ENCODE results near the gene CDC40. TPM values are rescaled to one million over a fixed set of nuclear protein-coding genes. Genes with fewer than 3 reads are reported as not detected.
A peak's percentile ranks its signal among the peaks of the same experiment; 100 is the strongest.

The CDC40 gene
- total RNA-seq, 1 donor from 2014 or later: 37.3 TPM

DNA sequence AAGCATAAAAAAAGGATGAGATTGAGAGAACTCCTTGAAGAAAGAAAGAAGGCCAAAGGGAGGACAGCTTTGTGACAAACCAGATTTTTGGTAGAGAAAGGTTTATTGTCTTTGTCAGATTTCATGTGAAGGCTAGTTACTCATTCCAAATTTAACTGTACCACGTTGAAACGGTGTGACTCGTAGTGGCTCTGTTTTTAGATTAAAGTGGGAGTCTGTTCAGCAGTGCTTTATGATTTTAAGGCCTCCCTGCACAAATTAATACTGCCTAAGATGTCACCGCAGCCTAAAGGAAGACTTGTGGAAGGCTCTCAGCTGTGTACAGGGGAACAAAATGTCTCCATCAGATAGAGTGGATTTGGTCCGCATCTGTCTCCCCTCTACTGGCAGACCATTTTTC is 35.9 kb downstream of the CDC40 start:
- ChIA-PET CTCF (interaction anchor here (3.3 kb wide), 1 partner anchor 37 kb away, joined by 11 read pairs; the partner anchor contains the start of gene WASF1), POLR2A (interaction anchor here (0.7 kb wide), 1 partner anchor 32 kb away, joined by 3 read pairs; no protein-coding TSS in a partner anchor)
- intact Hi-C loops (cut with micrococcal nuclease): no loop called here
- H3K4me3 Mint-ChIP-seq: no peak overlapping the region
- DNase-seq (no peak), ATAC-seq (ENCODE audit: low read depth) (no peak)
- no peaks in the 10 kb centered on the region for H3K9me3 Mint-ChIP-seq
- no peaks in the 10 kb centered on the region for H3K27me3 Mint-ChIP-seq
- peaks cover 80% of the 10 kb centered on the region for H3K36me3 Mint-ChIP-seq (ENCODE audit: low read depth)
- TF ChIP-seq, protein P1, sequence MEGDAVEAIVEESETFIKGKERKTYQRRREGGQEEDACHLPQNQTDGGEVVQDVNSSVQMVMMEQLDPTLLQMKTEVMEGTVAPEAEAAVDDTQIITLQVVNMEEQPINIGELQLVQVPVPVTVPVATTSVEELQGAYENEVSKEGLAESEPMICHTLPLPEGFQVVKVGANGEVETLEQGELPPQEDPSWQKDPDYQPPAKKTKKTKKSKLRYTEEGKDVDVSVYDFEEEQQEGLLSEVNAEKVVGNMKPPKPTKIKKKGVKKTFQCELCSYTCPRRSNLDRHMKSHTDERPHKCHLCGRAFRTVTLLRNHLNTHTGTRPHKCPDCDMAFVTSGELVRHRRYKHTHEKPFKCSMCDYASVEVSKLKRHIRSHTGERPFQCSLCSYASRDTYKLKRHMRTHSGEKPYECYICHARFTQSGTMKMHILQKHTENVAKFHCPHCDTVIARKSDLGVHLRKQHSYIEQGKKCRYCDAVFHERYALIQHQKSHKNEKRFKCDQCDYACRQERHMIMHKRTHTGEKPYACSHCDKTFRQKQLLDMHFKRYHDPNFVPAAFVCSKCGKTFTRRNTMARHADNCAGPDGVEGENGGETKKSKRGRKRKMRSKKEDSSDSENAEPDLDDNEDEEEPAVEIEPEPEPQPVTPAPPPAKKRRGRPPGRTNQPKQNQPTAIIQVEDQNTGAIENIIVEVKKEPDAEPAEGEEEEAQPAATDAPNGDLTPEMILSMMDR (IDR thresholded peaks at IDR 0.05): no peak
- peaks cover 22% of the 10 kb centered on the region for H3K4me1 Mint-ChIP-seq
- H3K27ac Mint-ChIP-seq: peak overlapping the region; percentile 38

DNA sequence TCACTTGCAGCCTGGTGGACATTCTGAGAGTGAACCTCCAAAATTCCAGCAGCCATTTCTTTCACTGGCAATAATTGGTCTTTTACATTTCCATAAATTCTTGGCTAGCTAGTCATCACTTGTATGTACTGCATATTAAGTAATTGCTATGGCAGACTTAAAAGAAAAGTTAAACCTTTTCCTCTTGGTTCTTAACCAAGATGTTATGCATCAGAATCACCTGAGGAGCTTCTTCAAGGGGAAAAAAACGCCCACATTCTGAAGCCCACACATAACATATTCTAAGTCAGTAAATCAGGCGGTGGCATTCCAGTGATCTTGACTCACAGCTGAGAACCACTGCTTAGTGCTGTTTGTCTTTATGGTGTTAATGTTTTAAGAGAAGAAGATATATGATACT is 37.0 kb downstream of the CDC40 start:
- peaks cover 81% of the 10 kb centered on the region for H3K36me3 Mint-ChIP-seq (ENCODE audit: low read depth)
- no peak overlapping the region for H3K4me3 Mint-ChIP-seq
- DNase-seq (no peak), ATAC-seq (ENCODE audit: low read depth) (no peak)
- POLR2A ChIA-PET: no interaction called here
- intact Hi-C loops (cut with micrococcal nuclease): no loop called here
- no peaks in the 10 kb centered on the region for H3K9me3 Mint-ChIP-seq
- no peaks in the 10 kb centered on the region for H3K27me3 Mint-ChIP-seq
- CTCF ChIA-PET: no interaction called here
- no peak overlapping the region for H3K27ac Mint-ChIP-seq
- peaks cover 18% of the 10 kb centered on the region for H3K4me1 Mint-ChIP-seq
- TF ChIP-seq, protein P1 (IDR thresholded peaks at IDR 0.05): no peak

DNA sequence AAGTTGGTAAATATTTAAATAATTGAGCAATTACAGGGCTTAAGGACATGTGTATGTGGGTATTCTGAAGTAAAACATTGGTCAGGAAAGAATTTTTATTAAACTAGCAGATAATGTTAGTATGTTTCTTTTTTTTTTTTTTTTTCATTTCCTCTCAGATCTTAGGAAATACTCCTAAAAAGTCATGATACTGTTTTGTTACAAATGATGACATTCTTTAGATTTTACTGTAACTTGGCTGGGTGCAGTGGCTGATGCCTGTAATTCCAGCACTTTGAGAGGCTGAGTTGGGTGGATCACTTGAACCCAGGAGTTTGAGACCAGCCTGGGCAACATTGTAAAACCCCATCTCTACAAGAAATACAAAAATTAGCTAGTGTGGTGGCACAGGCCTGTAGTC is 41.5 kb downstream of the CDC40 start:
- no peak for DNase-seq
- TF ChIP-seq, protein P1 (IDR thresholded peaks at IDR 0.05): no peak
- ChIA-PET POLR2A (no interaction called here), CTCF (no interaction called here)
- no peak for ATAC-seq (ENCODE audit: low read depth)
- no peaks in the 10 kb centered on the region for H3K4me1 Mint-ChIP-seq
- intact Hi-C loops (cut with micrococcal nuclease): loop anchor here (2.0 kb wide), 1 partner anchor 15 kb away; no protein-coding TSS in a partner anchor
- no peaks in the 10 kb centered on the region for H3K9me3 Mint-ChIP-seq
- H3K36me3 Mint-ChIP-seq (ENCODE audit: low read depth): peaks cover 77% of the 10 kb centered on the region
- H3K27ac Mint-ChIP-seq: no peak overlapping the region
- no peaks in the 10 kb centered on the region for H3K27me3 Mint-ChIP-seq
- no peak overlapping the region for H3K4me3 Mint-ChIP-seq

DNA sequence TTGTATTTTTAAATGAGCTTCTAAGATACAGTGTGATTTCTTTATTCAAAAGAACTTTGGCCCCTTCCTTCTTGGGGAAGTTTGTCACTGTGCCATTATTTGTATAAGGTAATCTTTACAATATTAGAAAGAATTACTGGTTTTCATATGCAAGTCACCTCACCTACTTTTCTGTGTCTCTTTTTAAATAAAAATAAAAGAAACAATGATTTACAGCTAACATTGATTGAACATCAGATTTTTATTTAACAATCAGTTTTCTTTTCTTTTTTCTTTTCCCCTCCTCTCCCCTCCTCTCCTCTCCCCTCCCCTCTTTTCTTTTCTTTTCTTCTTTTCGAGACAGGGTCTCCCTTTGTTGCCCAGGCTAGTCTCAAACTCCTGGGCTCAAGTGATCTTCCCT is 46.0 kb downstream of the CDC40 start:
- H3K27me3 Mint-ChIP-seq: no peaks in the 10 kb centered on the region
- peaks cover 65% of the 10 kb centered on the region for H3K36me3 Mint-ChIP-seq (ENCODE audit: low read depth)
- TF ChIP-seq, protein P1 (IDR thresholded peaks at IDR 0.05): no peak
- no peak overlapping the region for H3K27ac Mint-ChIP-seq
- H3K9me3 Mint-ChIP-seq: no peaks in the 10 kb centered on the region
- DNase-seq: no peak
- intact Hi-C loops (cut with micrococcal nuclease): no loop called here
- CTCF ChIA-PET: no interaction called here
- POLR2A ChIA-PET: no interaction called here
- H3K4me3 Mint-ChIP-seq: no peak overlapping the region
- no peaks in the 10 kb centered on the region for H3K4me1 Mint-ChIP-seq
- ATAC-seq (ENCODE audit: low read depth): no peak

DNA sequence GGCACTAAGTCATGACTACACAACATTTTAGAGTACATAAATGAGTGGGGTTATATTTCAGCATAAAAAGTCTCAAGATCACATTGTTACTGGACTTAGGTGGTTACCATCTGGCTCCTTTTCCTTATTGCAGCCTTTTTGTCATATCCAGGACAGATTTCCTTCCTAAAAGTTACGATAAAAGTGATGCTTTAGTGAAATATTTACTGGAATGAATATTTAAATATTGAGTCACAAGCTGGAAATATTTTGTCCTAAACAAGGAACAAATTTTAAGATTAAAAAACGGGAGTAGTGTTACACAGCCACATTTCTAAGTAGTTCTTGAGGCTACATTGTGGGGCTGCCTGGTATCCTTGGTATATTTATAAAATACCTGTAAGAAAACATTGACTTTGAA is 52.2 kb downstream of the CDC40 start:
- Mint-ChIP-seq H3K36me3 (ENCODE audit: low read depth) (peaks cover 33% of the 10 kb centered on the region), H3K4me3 (no peak overlapping the region), H3K4me1 (peaks cover 13% of the 10 kb centered on the region), H3K27me3 (no peaks in the 10 kb centered on the region), H3K27ac (peak overlapping the region; percentile 63), H3K9me3 (no peaks in the 10 kb centered on the region)
- intact Hi-C loops (cut with micrococcal nuclease): no loop called here
- TF ChIP-seq, protein P1 (IDR thresholded peaks at IDR 0.05): no peak
- no peak for DNase-seq
- ATAC-seq (ENCODE audit: low read depth): no peak
- ChIA-PET POLR2A (no interaction called here), CTCF (no interaction called here)
